SH-SY5Y (cell line): ENCODE data around the gene SLC25A10.

Experiments
- GATA2 ChIP-seq: IDR thresholded peaks from 2 replicates; pipeline ENCODE4 v1.6.1; 2011; ENCODE audit warnings: mild to moderate bottlenecking, low read depth, low read length
- GATA3 ChIP-seq: IDR thresholded peaks from 2 replicates; pipeline ENCODE4 v1.6.1; 2011; ENCODE audit warnings: low read depth, mild to moderate bottlenecking, low read length, moderate library complexity

The SLC25A10 gene

GRCh38 chr17:81717766-81718089, 5.6 kb downstream of the SLC25A10 start:
- no peak for TF ChIP-seq GATA2
- no peak for TF ChIP-seq GATA3

GRCh38 chr17:81719410-81720266, 7.6 kb downstream of the SLC25A10 start:
- TF ChIP-seq GATA3 (no peak), GATA2 (no peak)

GRCh38 chr17:81720267-81721071, 8.4 kb downstream of the SLC25A10 start:
- TF ChIP-seq GATA2, result no peak
- no peak for TF ChIP-seq GATA3

- TF ChIP-seq GATA2, result no peak
- no peak for TF ChIP-seq GATA3
Measured at GRCh38 chr17:81722184-81723120, 10.4 kb downstream of the SLC25A10 start.

- TF ChIP-seq GATA2 (no peak), GATA3 (no peak)
Measured at GRCh38 chr17:81723651-81724209, 11.6 kb downstream of the SLC25A10 start.

- TF ChIP-seq GATA2 (no peak), GATA3 (no peak)
Measured at GRCh38 chr17:81725439-81725838, 13.4 kb downstream of the SLC25A10 start.

GRCh38 chr17:81726004-81726403, 13.9 kb downstream of the SLC25A10 start:
- TF ChIP-seq GATA2 (no peak), GATA3 (no peak)

GRCh38 chr17:81727324-81728031, 15.4 kb downstream of the SLC25A10 start:
- TF ChIP-seq GATA3 (no peak), GATA2 (no peak)

- no peak for TF ChIP-seq GATA3
- no peak for TF ChIP-seq GATA2
Measured at GRCh38 chr17:81733507-81734404, 21.7 kb downstream of the SLC25A10 start.

- no peak for TF ChIP-seq GATA2
- TF ChIP-seq GATA3, result no peak
Measured at GRCh38 chr17:81734405-81735263, 22.6 kb downstream of the SLC25A10 start.
